Ishikawa (cell line): ENCODE measurements around the gene SLCO1B1.
A peak's percentile ranks its signal among the peaks of the same experiment; 100 is the strongest.

Experiments used
- CEBPB ChIP-seq: IDR thresholded peaks from 2 replicates; pipeline ENCODE4 v1.6.1; 2012
- CREB1 ChIP-seq: IDR thresholded peaks from 2 replicates; pipeline ENCODE4 v1.6.1; 2012; ENCODE audit warnings: low read depth
- EGR1 ChIP-seq: IDR thresholded peaks from 2 replicates; pipeline ENCODE4 v1.6.1; 2012
- EP300 ChIP-seq: IDR thresholded peaks from 2 replicates; pipeline ENCODE4 v1.6.1; 2012; ENCODE audit warnings: borderline replicate concordance
- FOXM1 ChIP-seq: IDR thresholded peaks from 2 replicates; pipeline ENCODE4 v1.6.1; 2012; ENCODE audit warnings: low read depth, borderline replicate concordance
- MAX ChIP-seq: IDR thresholded peaks from 2 replicates; pipeline ENCODE4 v1.6.1; 2012
- NFIC ChIP-seq: IDR thresholded peaks from 2 replicates; pipeline ENCODE4 v1.6.1; 2012
- RAD21 ChIP-seq: IDR thresholded peaks from 2 replicates; pipeline ENCODE4 v1.6.1; 2012; ENCODE audit warnings: low read depth
- REST ChIP-seq: IDR thresholded peaks from 2 replicates; pipeline ENCODE4 v1.6.1; 2012; ENCODE audit warnings: low read depth, mild to moderate bottlenecking
- TAF1 ChIP-seq: IDR thresholded peaks from 2 replicates; pipeline ENCODE4 v1.6.1; 2012; ENCODE audit warnings: low read depth, mild to moderate bottlenecking
- TCF12 ChIP-seq: IDR thresholded peaks from 2 replicates; pipeline ENCODE4 v1.6.1; 2012; ENCODE audit warnings: low read depth
- TEAD4 ChIP-seq: IDR thresholded peaks from 2 replicates; pipeline ENCODE4 v1.6.1; 2012
- USF1 ChIP-seq: IDR thresholded peaks from 2 replicates; pipeline ENCODE4 v1.6.1; 2012
- YY1 ChIP-seq: IDR thresholded peaks from 2 replicates; pipeline ENCODE4 v1.6.1; 2012; ENCODE audit warnings: low read depth
- ZBTB7A ChIP-seq: IDR thresholded peaks from 2 replicates; pipeline ENCODE4 v1.6.1; 2012; ENCODE audit warnings: low read depth

Gene SLCO1B1

GRCh38 chr12:21248679-21249078 is 117.7 kb downstream of the SLCO1B1 start:
- no peak for TF ChIP-seq FOXM1
- peak; percentile 26; the same call in 1 of the 2 replicates for TF ChIP-seq RAD21

GRCh38 chr12:21252070-21252469 is 121.1 kb downstream of the SLCO1B1 start:
- TF ChIP-seq TAF1: no peak
- no peak for TF ChIP-seq USF1

- TF ChIP-seq ZBTB7A (no peak), MAX (no peak), YY1 (no peak), REST (no peak), EGR1 (no peak), CEBPB (no peak), RAD21 (no peak), CREB1 (no peak), TAF1 (no peak)
Observed at GRCh38 chr12:21257172-21257571, 126.2 kb downstream of the SLCO1B1 start.

GRCh38 chr12:21264232-21264631 is 133.2 kb downstream of the SLCO1B1 start:
- TF ChIP-seq FOXM1: no peak
- no peak for TF ChIP-seq TCF12
- TF ChIP-seq CREB1: no peak

- no peak for TF ChIP-seq USF1
- no peak for TF ChIP-seq NFIC
- no peak for TF ChIP-seq TAF1
- TF ChIP-seq YY1: no peak
- TF ChIP-seq CEBPB: no peak
- no peak for TF ChIP-seq RAD21
- no peak for TF ChIP-seq TCF12
- no peak for TF ChIP-seq EGR1
- no peak for TF ChIP-seq EP300
- no peak for TF ChIP-seq REST
- TF ChIP-seq FOXM1: no peak
- no peak for TF ChIP-seq CREB1
- no peak for TF ChIP-seq TEAD4
- TF ChIP-seq ZBTB7A: no peak
Observed at GRCh38 chr12:21265932-21266331, 134.9 kb downstream of the SLCO1B1 start.

GRCh38 chr12:21276826-21277225 is 145.8 kb downstream of the SLCO1B1 start:
- TF ChIP-seq USF1 (no peak), ZBTB7A (no peak)
